ENCODE measurements around the gene VAV2.

- TF ChIP-seq CTCF (IDR thresholded peaks at IDR 0.05) (no peak), POLR2A (IDR thresholded peaks at IDR 0.05) (no peak)
These were observed 33.8 kb upstream of the VAV2 start for GRCh38 chr9:134025606-134026541.

Measured in uterus (tissue), 2 donors.